Activated B cell treated with CpG ODN at 0.5 μM for 24 hours (primary cell): Measurements from ENCODE around the gene NFIC. TPM values are rescaled to one million over a fixed set of nuclear protein-coding genes. Genes with fewer than 3 reads are reported as not detected.
A peak's percentile ranks its signal among the peaks of the same experiment; 100 is the strongest.

ENCODE experiments used
- ATAC-seq: fragments of 200-7000 bp; cut with Tn5 transposase; one replicate; pipeline ENCODE4 v1.10.0; 2021; ENCODE audit warnings: low read depth, mild to moderate bottlenecking, moderate library complexity
- CTCF ChIA-PET: fragments of 350-600 bp; sonication (Branson Sonifier 250); formaldehyde crosslinking; loops from one replicate; lab custom pipeline; 2021; ENCODE audit warnings: antibody characterized with exemption; lab: Charles Lee
- POLR2A ChIA-PET: fragments of 350-600 bp; sonication (Branson Sonifier 250); formaldehyde crosslinking; loops from one replicate; lab custom pipeline; 2021; ENCODE audit warnings: antibody characterized with exemption; lab: Charles Lee
- DNase-seq: peaks from one replicate; pipeline ENCODE4 v3.0.0; 2022
- H3K27ac Mint-ChIP-seq: one replicate; pipeline ENCODE4 v1.8.0; 2020; ENCODE audit warnings: mixed read lengths
- H3K27me3 Mint-ChIP-seq: one replicate; pipeline ENCODE4 v1.8.0; 2021; ENCODE audit warnings: mixed read lengths
- H3K36me3 Mint-ChIP-seq: one replicate; pipeline ENCODE4 v1.8.0; 2021; ENCODE audit warnings: low read depth, mixed read lengths
- H3K4me1 Mint-ChIP-seq: one replicate; pipeline ENCODE4 v1.8.0; 2021; ENCODE audit warnings: mixed read lengths
- H3K4me3 Mint-ChIP-seq: one replicate; pipeline ENCODE4 v1.8.0; 2020; ENCODE audit warnings: mild to moderate bottlenecking, mixed read lengths
- H3K9me3 Mint-ChIP-seq: one replicate; pipeline ENCODE4 v1.8.0; 2020; ENCODE audit warnings: mixed read lengths
- intact Hi-C: fragments of 100-400 bp; cut with micrococcal nuclease; formaldehyde crosslinking; loops from one replicate; pipeline ENCODE4 v1.15.1; 2024
- total RNA-seq: library from RNA; stranded (reverse); gene quantifications from 2 replicates; pipeline ENCODE4 v1.2.3, GENCODE V29; 2022
- TF ChIP-seq, protein P1 (sequence below): fragments of 200-600 bp; IDR thresholded peaks from one replicate; pipeline ENCODE4 v1.8.0; 2022; ENCODE audit warnings: antibody characterized with exemption, mild to moderate bottlenecking

Gene NFIC
- total RNA-seq, 1 donor from 2014 or later = 18.8 TPM

DNA sequence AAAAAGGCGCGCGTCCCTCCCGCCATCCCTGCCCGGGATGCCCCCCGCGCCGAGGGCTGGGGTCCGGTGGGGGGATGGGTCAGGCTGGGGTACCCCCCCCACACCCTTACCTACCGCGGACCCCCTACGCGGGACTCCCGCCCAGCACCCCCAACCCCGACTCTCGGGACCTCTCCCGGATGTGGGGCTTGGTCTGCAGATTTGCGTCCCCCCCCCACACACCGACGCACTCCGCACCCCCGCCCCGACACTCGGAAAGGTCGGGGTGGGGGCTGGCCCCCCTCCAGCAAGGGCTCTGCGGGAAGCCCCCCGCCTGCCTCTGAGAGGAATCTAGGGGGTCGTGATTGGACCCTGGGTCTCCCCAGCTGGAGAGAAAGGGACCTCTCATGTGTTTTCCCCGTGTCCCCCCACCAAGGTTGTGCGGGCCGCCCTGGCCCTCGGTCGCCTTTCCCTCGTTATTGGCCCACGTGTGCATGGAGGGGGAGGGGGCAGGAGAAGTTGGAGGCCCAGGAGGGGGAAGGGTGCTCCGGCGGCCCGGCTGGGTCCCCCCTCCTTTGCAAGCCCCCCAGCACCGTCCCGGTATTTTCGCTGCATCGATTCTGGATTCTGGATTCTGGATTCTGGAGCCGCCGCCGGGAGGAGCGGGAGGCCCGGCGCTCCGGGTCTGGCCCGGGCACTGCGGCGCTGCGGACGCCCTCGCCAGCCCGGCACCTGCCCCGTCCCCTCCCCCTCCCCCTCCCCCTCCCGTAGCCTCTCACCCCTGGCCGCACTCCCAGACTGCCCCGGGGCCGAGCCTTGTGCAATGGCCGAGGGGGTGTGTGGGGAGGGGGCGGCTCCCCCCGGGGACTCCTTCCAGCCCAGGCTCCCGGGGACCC lies 607 bp downstream of the NFIC start:
- TF ChIP-seq, protein P1, sequence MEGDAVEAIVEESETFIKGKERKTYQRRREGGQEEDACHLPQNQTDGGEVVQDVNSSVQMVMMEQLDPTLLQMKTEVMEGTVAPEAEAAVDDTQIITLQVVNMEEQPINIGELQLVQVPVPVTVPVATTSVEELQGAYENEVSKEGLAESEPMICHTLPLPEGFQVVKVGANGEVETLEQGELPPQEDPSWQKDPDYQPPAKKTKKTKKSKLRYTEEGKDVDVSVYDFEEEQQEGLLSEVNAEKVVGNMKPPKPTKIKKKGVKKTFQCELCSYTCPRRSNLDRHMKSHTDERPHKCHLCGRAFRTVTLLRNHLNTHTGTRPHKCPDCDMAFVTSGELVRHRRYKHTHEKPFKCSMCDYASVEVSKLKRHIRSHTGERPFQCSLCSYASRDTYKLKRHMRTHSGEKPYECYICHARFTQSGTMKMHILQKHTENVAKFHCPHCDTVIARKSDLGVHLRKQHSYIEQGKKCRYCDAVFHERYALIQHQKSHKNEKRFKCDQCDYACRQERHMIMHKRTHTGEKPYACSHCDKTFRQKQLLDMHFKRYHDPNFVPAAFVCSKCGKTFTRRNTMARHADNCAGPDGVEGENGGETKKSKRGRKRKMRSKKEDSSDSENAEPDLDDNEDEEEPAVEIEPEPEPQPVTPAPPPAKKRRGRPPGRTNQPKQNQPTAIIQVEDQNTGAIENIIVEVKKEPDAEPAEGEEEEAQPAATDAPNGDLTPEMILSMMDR = no peak
- no peaks in the 10 kb centered on the region for H3K9me3 Mint-ChIP-seq
- intact Hi-C loops = no loop called here
- POLR2A ChIA-PET = interaction anchor here (0.6 kb wide), 1 partner anchor 10 kb away, joined by 4 read pairs; no protein-coding TSS in a partner anchor
- CTCF ChIA-PET = no interaction called here
- H3K27ac Mint-ChIP-seq = no peak overlapping the region
- peaks cover 54% of the 10 kb centered on the region for H3K4me1 Mint-ChIP-seq
- ATAC-seq (no peak), DNase-seq (no peak)
- H3K4me3 Mint-ChIP-seq = peak overlapping the region; percentile 58
- peaks cover 16% of the 10 kb centered on the region for H3K27me3 Mint-ChIP-seq
- H3K36me3 Mint-ChIP-seq = no peaks in the 10 kb centered on the region

DNA sequence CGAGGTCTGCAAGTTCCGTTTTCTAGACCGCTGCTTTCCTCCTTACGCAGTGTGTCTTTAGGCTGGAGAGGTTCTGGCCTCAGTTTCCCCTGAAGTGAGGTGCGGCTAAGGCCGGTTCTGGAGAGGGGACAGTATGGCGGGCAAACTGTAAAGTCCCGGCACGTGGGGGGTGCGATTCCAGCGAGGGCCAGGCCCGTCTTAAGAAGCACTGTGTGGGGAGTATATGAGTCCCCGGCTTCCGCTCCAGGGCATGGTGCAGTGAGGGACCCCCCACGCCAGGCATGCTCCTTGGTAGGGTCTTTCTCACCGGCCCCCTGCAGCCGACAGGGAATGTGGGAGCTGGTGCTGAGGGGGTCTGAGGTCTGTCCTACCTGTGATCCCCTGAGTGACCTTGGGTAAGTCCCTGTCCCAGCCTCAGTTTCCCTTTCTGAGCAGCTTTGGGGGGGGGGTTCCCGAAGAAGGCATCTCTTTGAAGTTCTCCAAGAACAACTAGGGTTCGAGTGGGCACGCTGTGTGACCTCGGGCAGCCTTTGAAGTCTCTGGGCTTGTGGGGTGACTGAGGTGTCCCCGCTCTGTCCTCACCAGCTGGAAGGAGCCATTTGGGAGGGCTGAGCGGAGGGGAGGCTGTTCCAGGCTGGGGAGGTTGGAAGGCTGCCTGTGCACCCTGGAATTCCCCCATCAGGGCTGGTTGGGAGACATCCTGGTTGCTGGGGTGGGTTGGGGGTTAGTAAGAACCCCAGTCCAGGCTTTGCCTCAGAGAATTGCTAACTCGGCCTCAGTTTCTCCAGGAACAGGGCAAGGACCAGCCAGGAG lies 1.5 kb downstream of the NFIC start:
- Mint-ChIP-seq H3K27ac (no peak overlapping the region), H3K4me1 (peaks cover 50% of the 10 kb centered on the region)
- TF ChIP-seq, protein P1 = no peak

DNA sequence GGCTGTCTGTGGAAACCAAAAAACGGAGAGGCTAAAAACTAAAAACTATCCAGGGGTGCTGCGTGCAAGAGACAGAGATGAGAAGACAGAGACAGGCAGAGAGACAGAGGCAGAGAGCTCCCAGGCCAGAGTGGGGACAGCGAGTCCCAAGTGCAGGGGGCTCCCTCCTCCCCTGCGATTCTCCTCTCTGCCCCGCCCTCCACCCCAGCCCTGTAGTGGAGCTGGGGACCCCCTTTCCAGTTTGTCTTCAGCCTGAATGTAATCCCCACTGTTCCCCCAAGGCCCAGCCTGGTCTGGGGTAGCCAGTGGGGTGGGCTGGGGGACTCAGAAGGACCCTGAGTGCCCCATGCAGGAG lies 2.0 kb downstream of the NFIC start:
- DNase-seq (no peak), ATAC-seq (no peak)
- Mint-ChIP-seq H3K27me3 (peaks cover 16% of the 10 kb centered on the region), H3K4me3 (no peak overlapping the region), H3K27ac (no peak overlapping the region), H3K9me3 (no peaks in the 10 kb centered on the region), H3K36me3 (no peaks in the 10 kb centered on the region), H3K4me1 (peaks cover 50% of the 10 kb centered on the region)
- CTCF ChIA-PET = no interaction called here
- intact Hi-C loops = no loop called here
- TF ChIP-seq, protein P1 = no peak
- POLR2A ChIA-PET = no interaction called here

More for the DNA sequence above, 1.5 kb downstream of the NFIC start:
- Mint-ChIP-seq H3K4me3 (peak overlapping the region; percentile 73), H3K9me3 (no peaks in the 10 kb centered on the region), H3K36me3 (no peaks in the 10 kb centered on the region), H3K27me3 (peaks cover 16% of the 10 kb centered on the region)
- intact Hi-C loops = no loop called here
- ChIA-PET POLR2A (interaction anchor here (0.6 kb wide), 1 partner anchor 11 kb away, joined by 4 read pairs; no protein-coding TSS in a partner anchor), CTCF (no interaction called here)
- no peak for DNase-seq
- no peak for ATAC-seq

DNA sequence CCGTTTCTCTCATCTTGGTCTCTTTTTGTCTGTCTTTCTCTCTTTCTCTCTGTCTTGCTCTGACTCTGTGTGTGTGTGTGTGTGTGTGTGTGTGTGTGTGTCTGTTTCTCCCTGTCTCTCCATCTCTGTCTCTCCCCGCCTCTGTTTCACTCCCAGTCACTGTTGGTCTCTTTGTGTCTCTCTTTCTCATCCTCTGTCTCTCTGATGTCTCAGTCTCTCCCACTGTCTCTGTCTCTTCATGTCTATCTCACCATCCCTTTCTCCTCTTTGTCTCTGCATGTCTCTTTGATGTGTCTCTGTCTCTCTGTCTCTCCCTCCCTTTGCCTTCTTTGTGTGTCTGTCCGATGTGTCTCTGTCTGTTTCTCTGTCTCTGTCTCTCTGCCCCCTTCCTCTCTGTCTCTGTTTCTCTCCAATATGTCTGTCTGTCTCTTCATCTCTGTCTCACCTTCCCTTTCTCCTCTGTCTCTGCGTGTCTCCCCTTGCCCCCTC lies 2.5 kb downstream of the NFIC start:
- TF ChIP-seq, protein P1 = no peak
- intact Hi-C loops = loop anchor here (1.0 kb wide), 1 partner anchor 8 kb away; no protein-coding TSS in a partner anchor
- no peak overlapping the region for H3K27ac Mint-ChIP-seq

More for the DNA sequence above, 2.5 kb downstream of the NFIC start:
- Mint-ChIP-seq H3K36me3 (no peaks in the 10 kb centered on the region), H3K4me3 (peak overlapping the region; percentile 71), H3K9me3 (no peaks in the 10 kb centered on the region), H3K4me1 (peaks cover 50% of the 10 kb centered on the region), H3K27me3 (peaks cover 16% of the 10 kb centered on the region)
- no peak for ATAC-seq
- POLR2A ChIA-PET = no interaction called here
- CTCF ChIA-PET = no interaction called here
- no peak for DNase-seq
